Adipocyte (in vitro differentiated cells): ENCODE data around the gene LGR6.
"Not testable (repeated sequence)": the region's sequence is repeated elsewhere in the genome, so short reads cannot be mapped to it uniquely, and the experiment has no call there.

Experiments used
- DNase-seq: peaks from one replicate; pipeline ENCODE4 v3.0.0-alpha.2; 2015; ENCODE audit warnings: low read depth
- H3K27me3 ChIP-seq: replicated peaks from 2 replicates; pipeline ENCODE4 v1.7.0; 2013; ENCODE audit warnings: mild to moderate bottlenecking, low read length, moderate library complexity; ENCODE audit not compliant: control insufficient read depth, insufficient read depth
- H3K36me3 ChIP-seq: 2 replicates; pipeline ENCODE4 v1.7.0; 2013; ENCODE audit warnings: low read length, mild to moderate bottlenecking, moderate library complexity; ENCODE audit not compliant: control insufficient read depth, insufficient read depth, severe bottlenecking
- H3K4me1 ChIP-seq: 2 replicates; pipeline ENCODE4 v1.7.0; 2013; ENCODE audit warnings: mild to moderate bottlenecking, low read length, moderate library complexity; ENCODE audit not compliant: control insufficient read depth, insufficient read depth
- H3K4me3 ChIP-seq: 2 replicates; pipeline ENCODE4 v1.7.0; 2013; ENCODE audit warnings: mild to moderate bottlenecking, low read length, moderate library complexity
- H3K9ac ChIP-seq: 2 replicates; pipeline ENCODE4 v1.7.0; 2013; ENCODE audit warnings: mild to moderate bottlenecking, low read length, moderate library complexity
- H3K9me3 ChIP-seq: 2 replicates; pipeline ENCODE4 v1.7.0; 2013; ENCODE audit warnings: mild to moderate bottlenecking, low read length, moderate library complexity; ENCODE audit not compliant: control insufficient read depth

LGR6 gene

GRCh38 chr1:202348509-202349205 is 155.1 kb downstream of the LGR6 start, which contains the start of gene PPP1R12B:
PPP1R12B (plus strand) TSS chr1:202348699; CDS start chr1:202348852, 153 bp downstream.
- H3K4me3 ChIP-seq, result peak within 1 kb of the TSS; percentile 89
- no peaks in the 10 kb centered on the region for H3K36me3 ChIP-seq
- peak within 1 kb of the TSS; percentile 98 for H3K9ac ChIP-seq
- H3K27me3 ChIP-seq, result no peaks in the 10 kb centered on the region
- H3K9me3 ChIP-seq, result no peaks in the 10 kb centered on the region
- H3K4me1 ChIP-seq, result peaks cover 38% of the 10 kb centered on the region
- peak; percentile 100 for DNase-seq

- Histone ChIP-seq H3K4me1 (peaks cover 40% of the 10 kb centered on the region), H3K9ac (peak overlapping the region; percentile 98), H3K9me3 (no peaks in the 10 kb centered on the region), H3K4me3 (peak overlapping the region; percentile 89), H3K36me3 (no peaks in the 10 kb centered on the region), H3K27me3 (no peaks in the 10 kb centered on the region)
- peak; percentile 82 for DNase-seq
These were observed 155.8 kb downstream of the LGR6 start for GRCh38 chr1:202349206-202349928.

- Histone ChIP-seq H3K9ac (no peak overlapping the region), H3K9me3 (no peaks in the 10 kb centered on the region), H3K4me3 (no peak overlapping the region), H3K4me1 (peaks cover 40% of the 10 kb centered on the region), H3K27me3 (no peaks in the 10 kb centered on the region), H3K36me3 (no peaks in the 10 kb centered on the region)
- DNase-seq, result no peak
These were observed 158.1 kb downstream of the LGR6 start for GRCh38 chr1:202351725-202352124.

- not testable (repeated sequence) for H3K9ac ChIP-seq, H3K36me3 ChIP-seq, H3K4me3 ChIP-seq, H3K9me3 ChIP-seq, H3K27me3 ChIP-seq, DNase-seq
- peaks cover 40% of the 10 kb centered on the region for H3K4me1 ChIP-seq
These were observed 159.1 kb downstream of the LGR6 start for GRCh38 chr1:202352583-202353197.

- no peaks in the 10 kb centered on the region for H3K9me3 ChIP-seq
These were observed 162.4 kb downstream of the LGR6 start for GRCh38 chr1:202355944-202356553.

GRCh38 chr1:202357506-202357905 is 163.9 kb downstream of the LGR6 start:
- H3K36me3 ChIP-seq, result no peaks in the 10 kb centered on the region
- H3K9me3 ChIP-seq, result no peaks in the 10 kb centered on the region
- H3K4me1 ChIP-seq, result peaks cover 12% of the 10 kb centered on the region
- no peak overlapping the region for H3K9ac ChIP-seq
- H3K4me3 ChIP-seq, result no peak overlapping the region
- H3K27me3 ChIP-seq, result no peaks in the 10 kb centered on the region
- DNase-seq, result no peak

More at GRCh38 chr1:202355944-202356553, 162.4 kb downstream of the LGR6 start:
- no peak for DNase-seq
- Histone ChIP-seq H3K9ac (no peak overlapping the region), H3K27me3 (no peaks in the 10 kb centered on the region), H3K4me3 (no peak overlapping the region), H3K36me3 (no peaks in the 10 kb centered on the region), H3K4me1 (peaks cover 24% of the 10 kb centered on the region)

GRCh38 chr1:202361224-202361623 is 167.6 kb downstream of the LGR6 start:
- no peak overlapping the region for H3K4me3 ChIP-seq
- H3K36me3 ChIP-seq, result no peaks in the 10 kb centered on the region
- H3K27me3 ChIP-seq, result no peaks in the 10 kb centered on the region
- H3K4me1 ChIP-seq, result peaks cover 10% of the 10 kb centered on the region
- H3K9me3 ChIP-seq, result no peaks in the 10 kb centered on the region
- H3K9ac ChIP-seq, result no peak overlapping the region
- no peak for DNase-seq

DNA sequence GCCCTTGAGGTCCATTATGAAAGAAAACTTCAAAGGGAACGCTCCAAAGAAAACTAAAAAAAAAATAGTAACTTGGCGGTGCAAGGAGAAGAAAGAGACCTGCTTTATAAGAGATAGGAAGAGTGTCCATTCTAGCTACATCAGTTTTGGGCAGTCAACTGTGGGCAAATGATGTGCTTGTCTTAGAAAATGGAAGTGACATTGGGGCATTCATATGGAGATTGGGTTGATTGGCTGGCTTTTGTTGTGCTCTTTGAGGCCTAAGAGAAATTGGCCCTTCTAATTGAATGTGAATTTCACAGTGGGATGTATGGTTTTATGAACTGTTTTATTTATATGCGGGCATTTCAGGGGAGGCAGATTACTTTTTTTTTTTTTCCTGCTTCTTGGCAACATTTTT is 168.1 kb downstream of the LGR6 start:
- H3K9me3 ChIP-seq, result no peaks in the 10 kb centered on the region

GRCh38 chr1:202362212-202362611 is 168.6 kb downstream of the LGR6 start:
- no peak for DNase-seq
- Histone ChIP-seq H3K9me3 (no peaks in the 10 kb centered on the region), H3K4me3 (no peak overlapping the region), H3K27me3 (no peaks in the 10 kb centered on the region), H3K36me3 (no peaks in the 10 kb centered on the region), H3K4me1 (peaks cover 10% of the 10 kb centered on the region), H3K9ac (no peak overlapping the region)

More for the DNA sequence above, 168.1 kb downstream of the LGR6 start:
- no peak for DNase-seq
- Histone ChIP-seq H3K9ac (no peak overlapping the region), H3K4me3 (no peak overlapping the region), H3K4me1 (peaks cover 10% of the 10 kb centered on the region), H3K27me3 (no peaks in the 10 kb centered on the region), H3K36me3 (no peaks in the 10 kb centered on the region)

DNA sequence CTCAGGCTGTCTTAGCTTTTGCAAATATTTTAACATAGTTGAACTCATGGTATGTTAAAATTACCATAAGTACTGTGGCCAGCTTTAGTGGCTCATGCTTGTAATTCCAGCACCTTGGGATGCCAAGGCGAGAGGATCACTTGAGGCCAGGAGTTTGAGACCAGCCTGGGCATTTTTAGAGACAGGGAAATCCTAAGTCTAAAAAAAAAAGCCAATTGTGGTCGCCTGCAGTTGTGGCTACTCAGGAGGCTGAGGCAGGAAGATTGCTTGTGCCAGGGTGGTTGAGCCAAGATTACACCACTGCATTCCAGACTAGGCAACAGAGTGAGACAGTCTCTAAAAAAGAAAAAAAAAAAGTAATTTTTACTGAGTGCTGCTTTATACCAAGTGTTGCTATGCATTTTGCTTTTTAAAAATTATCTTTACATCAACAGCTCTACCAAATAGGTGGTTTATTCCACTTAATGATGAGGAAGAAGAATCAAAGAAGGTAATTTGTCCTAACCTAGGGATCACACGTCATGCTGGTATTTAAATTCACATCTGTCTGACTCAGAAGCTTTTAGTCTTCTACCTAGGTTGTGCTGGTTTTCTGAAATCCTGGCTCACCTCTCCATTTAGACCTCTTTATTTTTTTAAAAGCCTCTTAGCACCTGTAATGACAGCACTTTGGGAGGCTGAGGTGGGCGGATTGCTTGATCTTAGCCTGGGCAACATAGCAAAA is 171.7 kb downstream of the LGR6 start:
- Histone ChIP-seq H3K27me3 (no peaks in the 10 kb centered on the region), H3K9me3 (no peaks in the 10 kb centered on the region), H3K4me1 (peaks cover 13% of the 10 kb centered on the region), H3K4me3 (no peak overlapping the region), H3K9ac (peak overlapping the region; percentile 21), H3K36me3 (no peaks in the 10 kb centered on the region)
- DNase-seq, result peak; percentile 63
